Measurements from ENCODE around the gene KIF2A. TPM values are rescaled to one million over a fixed set of nuclear protein-coding genes. Genes with fewer than 3 reads are reported as not detected.

Gene KIF2A
- total and polyA plus RNA-seq, 2 of the 13 experiments (the other 11 are each of a cell fraction or from before 2014, with no cell fraction given) = 8.5 to 19.2 TPM

DNA sequence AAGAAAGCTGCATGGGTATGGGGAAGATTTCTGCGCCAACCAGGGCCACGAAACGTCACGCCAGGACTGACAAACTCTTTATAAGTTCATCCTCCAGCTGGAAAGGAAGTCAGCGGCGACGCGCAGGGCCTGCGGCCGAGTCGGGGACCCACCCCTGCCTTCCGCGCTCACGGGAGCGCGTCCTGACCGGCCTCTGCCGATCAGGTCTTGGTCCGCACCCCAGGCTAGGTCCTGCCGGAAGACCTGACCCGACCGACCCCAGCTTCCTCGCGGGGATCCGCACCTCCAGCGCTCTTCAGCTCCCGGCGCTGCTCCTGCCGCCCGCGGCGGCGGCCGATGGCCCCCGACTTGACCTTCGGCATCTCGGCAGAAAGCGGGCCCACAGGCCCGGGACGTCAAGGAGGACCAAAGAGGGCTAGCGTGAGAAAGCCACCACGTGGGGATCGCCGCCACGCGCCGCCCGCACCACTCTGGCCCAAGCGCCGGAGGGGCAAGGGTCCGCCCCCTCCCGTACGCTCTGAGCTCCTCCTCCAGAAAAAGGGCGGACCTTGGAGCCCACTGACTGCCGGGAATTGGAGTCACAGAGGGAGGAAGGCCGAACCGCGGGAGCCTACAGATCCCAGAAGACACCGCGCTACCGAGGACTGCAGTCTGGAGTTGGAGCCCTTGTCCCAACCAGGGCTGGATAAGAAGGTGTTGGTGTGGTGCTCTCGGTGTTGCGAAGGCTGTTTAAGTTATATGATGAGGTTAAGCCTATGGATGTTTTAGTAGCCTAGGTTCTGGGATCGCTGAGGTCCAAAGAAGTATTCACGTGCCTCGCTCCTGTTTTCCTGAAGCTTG is 97.6 kb downstream of the KIF2A start, which contains the start of gene DIMT1 (continued):
- TF ChIP-seq TCF12 (IDR thresholded peaks at IDR 0.05) = no peak
- TF ChIP-seq TCF12 (CRISPR knock-in tag; IDR thresholded peaks at IDR 0.05) = peak; percentile 71; the same call in 1 of the 2 replicates
- no peak for TF ChIP-seq MZF1 (CRISPR knock-in tag; IDR thresholded peaks at IDR 0.05; ENCODE audit: borderline replicate concordance)
- peak; percentile 96 for TF ChIP-seq ZNF746 (CRISPR knock-in tag; IDR thresholded peaks at IDR 0.05)
- no peak for TF ChIP-seq RORA (CRISPR knock-in tag; IDR thresholded peaks at IDR 0.05)
- TF ChIP-seq FOSL2 (CRISPR knock-in tag; IDR thresholded peaks at IDR 0.05) = peak; percentile 28
- 0 out of 2 replicates have a peak, but pooled peaks have one; percentile 14 for TF ChIP-seq ATAD3A (CRISPR knock-in tag; IDR thresholded peaks at IDR 0.05)
- no peak for TF ChIP-seq RBM22 (optimal IDR thresholded peaks at IDR 0.05; ENCODE audit: low read length)
- TF ChIP-seq ZNF703 (CRISPR knock-in tag; IDR thresholded peaks at IDR 0.05; ENCODE audit: borderline replicate concordance) = peak; percentile 79; the same call in 1 of the 2 replicates
- no peak for TF ChIP-seq ZFP62 (CRISPR knock-in tag; IDR thresholded peaks at IDR 0.05)
- TF ChIP-seq ZNF580 (CRISPR knock-in tag; IDR thresholded peaks at IDR 0.05; ENCODE audit: borderline replicate concordance, low read depth) = peak; percentile 90
- TF ChIP-seq ZBTB21 (CRISPR knock-in tag; IDR thresholded peaks at IDR 0.05) = 0 out of 2 replicates have a peak, but pooled peaks have one; percentile 23
- TF ChIP-seq ZNF788 (CRISPR knock-in tag; IDR thresholded peaks at IDR 0.05; ENCODE audit: borderline replicate concordance) = peak; percentile 86; the same call in 1 of the 2 replicates
- 0 out of 2 replicates have a peak, but pooled peaks have one; percentile 26 for TF ChIP-seq ZNF101 (CRISPR knock-in tag; IDR thresholded peaks at IDR 0.05; ENCODE audit: borderline replicate concordance, low read depth)
- TF ChIP-seq WIZ (CRISPR knock-in tag; IDR thresholded peaks at IDR 0.05) = no peak; the same call in 1 of the 2 replicates
- TF ChIP-seq HOXD1 (CRISPR knock-in tag; IDR thresholded peaks at IDR 0.05) = no peak
- TF ChIP-seq, protein P1, sequence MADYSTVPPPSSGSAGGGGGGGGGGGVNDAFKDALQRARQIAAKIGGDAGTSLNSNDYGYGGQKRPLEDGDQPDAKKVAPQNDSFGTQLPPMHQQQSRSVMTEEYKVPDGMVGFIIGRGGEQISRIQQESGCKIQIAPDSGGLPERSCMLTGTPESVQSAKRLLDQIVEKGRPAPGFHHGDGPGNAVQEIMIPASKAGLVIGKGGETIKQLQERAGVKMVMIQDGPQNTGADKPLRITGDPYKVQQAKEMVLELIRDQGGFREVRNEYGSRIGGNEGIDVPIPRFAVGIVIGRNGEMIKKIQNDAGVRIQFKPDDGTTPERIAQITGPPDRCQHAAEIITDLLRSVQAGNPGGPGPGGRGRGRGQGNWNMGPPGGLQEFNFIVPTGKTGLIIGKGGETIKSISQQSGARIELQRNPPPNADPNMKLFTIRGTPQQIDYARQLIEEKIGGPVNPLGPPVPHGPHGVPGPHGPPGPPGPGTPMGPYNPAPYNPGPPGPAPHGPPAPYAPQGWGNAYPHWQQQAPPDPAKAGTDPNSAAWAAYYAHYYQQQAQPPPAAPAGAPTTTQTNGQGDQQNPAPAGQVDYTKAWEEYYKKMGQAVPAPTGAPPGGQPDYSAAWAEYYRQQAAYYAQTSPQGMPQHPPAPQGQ (CRISPR knock-in tag; IDR thresholded peaks at IDR 0.05; ENCODE audit: borderline replicate concordance) = no peak
- no peak for TF ChIP-seq PTBP1 (IDR thresholded peaks at IDR 0.05; ENCODE audit: low read depth, low read length, poor library complexity, severe bottlenecking)
- TF ChIP-seq, protein P2, sequence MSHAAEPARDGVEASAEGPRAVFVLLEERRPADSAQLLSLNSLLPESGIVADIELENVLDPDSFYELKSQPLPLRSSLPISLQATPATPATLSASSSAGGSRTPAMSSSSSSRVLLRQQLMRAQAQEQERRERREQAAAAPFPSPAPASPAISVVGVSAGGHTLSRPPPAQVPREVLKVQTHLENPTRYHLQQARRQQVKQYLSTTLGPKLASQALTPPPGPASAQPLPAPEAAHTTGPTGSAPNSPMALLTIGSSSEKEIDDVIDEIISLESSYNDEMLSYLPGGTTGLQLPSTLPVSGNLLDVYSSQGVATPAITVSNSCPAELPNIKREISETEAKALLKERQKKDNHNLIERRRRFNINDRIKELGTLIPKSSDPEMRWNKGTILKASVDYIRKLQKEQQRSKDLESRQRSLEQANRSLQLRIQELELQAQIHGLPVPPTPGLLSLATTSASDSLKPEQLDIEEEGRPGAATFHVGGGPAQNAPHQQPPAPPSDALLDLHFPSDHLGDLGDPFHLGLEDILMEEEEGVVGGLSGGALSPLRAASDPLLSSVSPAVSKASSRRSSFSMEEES (CRISPR knock-in tag; IDR thresholded peaks at IDR 0.05) = 0 out of 2 replicates have a peak, but pooled peaks have one; percentile 5
- TF ChIP-seq, protein P3, sequence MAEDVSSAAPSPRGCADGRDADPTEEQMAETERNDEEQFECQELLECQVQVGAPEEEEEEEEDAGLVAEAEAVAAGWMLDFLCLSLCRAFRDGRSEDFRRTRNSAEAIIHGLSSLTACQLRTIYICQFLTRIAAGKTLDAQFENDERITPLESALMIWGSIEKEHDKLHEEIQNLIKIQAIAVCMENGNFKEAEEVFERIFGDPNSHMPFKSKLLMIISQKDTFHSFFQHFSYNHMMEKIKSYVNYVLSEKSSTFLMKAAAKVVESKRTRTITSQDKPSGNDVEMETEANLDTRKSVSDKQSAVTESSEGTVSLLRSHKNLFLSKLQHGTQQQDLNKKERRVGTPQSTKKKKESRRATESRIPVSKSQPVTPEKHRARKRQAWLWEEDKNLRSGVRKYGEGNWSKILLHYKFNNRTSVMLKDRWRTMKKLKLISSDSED (CRISPR knock-in tag; IDR thresholded peaks at IDR 0.05) = no peak
- no peak for TF ChIP-seq ARID2 (CRISPR knock-in tag; IDR thresholded peaks at IDR 0.05; ENCODE audit: borderline replicate concordance)
- TF ChIP-seq ZNF3 (CRISPR knock-in tag; IDR thresholded peaks at IDR 0.05) = no peak
- TF ChIP-seq SRY (CRISPR knock-in tag; IDR thresholded peaks at IDR 0.05) = peak; percentile 83; the same call in 1 of the 2 replicates
- no peak for TF ChIP-seq ZNF468 (CRISPR knock-in tag; IDR thresholded peaks at IDR 0.05)
- no peak for TF ChIP-seq SOX13 (IDR thresholded peaks at IDR 0.05)
- TF ChIP-seq SOX13 (CRISPR knock-in tag; conservative IDR thresholded peaks at IDR 0.05 in 1 of 2, IDR thresholded peaks at IDR 0.05 in 1 of 2) = peak in 1 of 2 experiments; percentile 53; a peak in 1 of 4 replicates
